GM12878 (cell line): ENCODE results near the gene PITPNB. TPM values are rescaled to one million over a fixed set of nuclear protein-coding genes. Genes with fewer than 3 reads are reported as not detected.
A peak's percentile ranks its signal among the peaks of the same experiment; 100 is the strongest.

ENCODE experiments used
- BMI1 ChIP-seq: fragments of 450-650 bp; IDR thresholded peaks from 2 replicates; pipeline ENCODE4 v1.6.1; 2016; ENCODE audit warnings: mild to moderate bottlenecking, moderate library complexity, borderline replicate concordance
- CEBPB ChIP-seq, 2 experiments: fragments of 150-350 bp in 1 of 2; IDR thresholded peaks; 2 replicates each; pipeline ENCODE4 v1.6.1; 2012 to 2014; ENCODE audit warnings: low read depth in 2 of 2, low read length in 2 of 2, borderline replicate concordance in 1 of 2, inconsistent platforms in 1 of 2
- EED ChIP-seq: sonication (generic); IDR thresholded peaks from 2 replicates; pipeline ENCODE4 v1.6.1; 2016; ENCODE audit warnings: antibody characterized with exemption, low read depth
- IKZF2 ChIP-seq, 2 experiments: fragments of 450-650 bp; IDR thresholded peaks; 2 replicates each; pipeline ENCODE4 v1.6.1; 2017; ENCODE audit warnings: mild to moderate bottlenecking in 2 of 2, moderate library complexity in 2 of 2
- IRF4 ChIP-seq: IDR thresholded peaks from 2 replicates; pipeline ENCODE4 v1.6.1; 2011; ENCODE audit warnings: low read depth, low read length
- NBN ChIP-seq: fragments of 450-650 bp; IDR thresholded peaks from 2 replicates; pipeline ENCODE4 v1.6.1; 2016
- NRF1 ChIP-seq: conservative IDR thresholded peaks from 2 replicates; pipeline ENCODE4 v1.6.1; 2011; ENCODE audit warnings: mild to moderate bottlenecking, low read depth, low read length, improper control_type of control experiment
- PRDM15 ChIP-seq: fragments of 450-650 bp; formaldehyde crosslinking; IDR thresholded peaks from 2 replicates; pipeline ENCODE4 v1.4.0; 2020; ENCODE audit warnings: mild to moderate bottlenecking, moderate library complexity
- RUNX3 ChIP-seq: IDR thresholded peaks from 2 replicates; pipeline ENCODE4 v1.6.1; 2012; ENCODE audit warnings: low read length, inconsistent platforms
- SMARCA5 ChIP-seq: fragments of 450-650 bp; IDR thresholded peaks from 2 replicates; pipeline ENCODE4 v1.6.1; 2017; ENCODE audit warnings: mild to moderate bottlenecking
- TBL1XR1 ChIP-seq: IDR thresholded peaks from 2 replicates; pipeline ENCODE4 v1.6.1; 2012; ENCODE audit warnings: low read depth, low read length, improper control_type of control experiment
- TCF7 ChIP-seq: IDR thresholded peaks from 2 replicates; pipeline ENCODE4 v1.6.1; 2014; ENCODE audit warnings: antibody characterized with exemption, borderline replicate concordance
- USF2 ChIP-seq: IDR thresholded peaks from 2 replicates; pipeline ENCODE4 v1.6.1; 2011; ENCODE audit warnings: low read depth, low read length, improper control_type of control experiment, borderline replicate concordance
- ZBTB33 ChIP-seq: fragments of 450-650 bp; IDR thresholded peaks from 2 replicates; pipeline ENCODE4 v1.6.1; 2017; ENCODE audit warnings: mild to moderate bottlenecking
- ZNF207 ChIP-seq: fragments of 450-650 bp; IDR thresholded peaks from 2 replicates; pipeline ENCODE4 v1.6.1; 2014; ENCODE audit warnings: antibody characterized with exemption, mild to moderate bottlenecking, borderline replicate concordance
- ZNF24 ChIP-seq: fragments of 450-650 bp; IDR thresholded peaks from 2 replicates; pipeline ENCODE4 v1.6.1; 2017; ENCODE audit warnings: antibody characterized with exemption, mild to moderate bottlenecking
- ZNF384 ChIP-seq: IDR thresholded peaks from 2 replicates; pipeline ENCODE4 v1.6.1; 2012; ENCODE audit warnings: low read depth, mild to moderate bottlenecking, low read length, improper control_type of control experiment, borderline replicate concordance
- polyA plus RNA-seq, 11 experiments: library from polyadenylated mRNA; depleted of rRNA in 4 of 11; unstranded in 6 of 11; stranded (reverse) in 5 of 11; fragments of >200 nt; fragmentation: Nextera tagmentation in 4 of 11; fragmentation: Illumina TruSeq in 1 of 11; extraction: Ambion mirVana in 4 of 11; extraction: Trizol in 1 of 11; gene quantifications; 1 replicate in 1 of 11; 2 replicates in 10 of 11; pipeline versions ENCODE4 v1.2.1 to v1.2.3, GENCODE V29; 2011 to 2016; ENCODE audit warnings: inconsistent platforms in 2 of 11, missing spikeins in 2 of 11, low read depth in 1 of 11
- total RNA-seq, 4 experiments: library from RNA; depleted of rRNA in 3 of 4; stranded (reverse); fragments of >200 nt in 3 of 4; fragmentation: Illumina TruSeq in 1 of 4; extraction: Trizol in 1 of 4; gene quantifications; 2 replicates each; pipeline versions ENCODE4 v1.2.1 to v1.2.3, GENCODE V29; 2013 to 2021
- TF ChIP-seq, protein P1 (sequence below): fragments of 450-650 bp; IDR thresholded peaks from 2 replicates; pipeline ENCODE4 v1.6.1; 2017; ENCODE audit warnings: low read depth, mild to moderate bottlenecking, moderate library complexity
- TF ChIP-seq, protein P2 (sequence below): fragments of 450-650 bp; conservative IDR thresholded peaks from 2 replicates; pipeline ENCODE4 v1.6.1; 2017; ENCODE audit warnings: mild to moderate bottlenecking, moderate library complexity
- TF ChIP-seq, protein P3 (sequence below): IDR thresholded peaks from 2 replicates; pipeline ENCODE4 v1.6.1; 2011; ENCODE audit warnings: mild to moderate bottlenecking, low read depth, low read length, moderate library complexity; ENCODE audit not compliant: insufficient replicate concordance

PITPNB gene
- total and polyA plus RNA-seq, 10 of the 15 experiments (the other 5 are each of a cell fraction or from before 2014, with no cell fraction given) = 19.7 to 116 (median 64.9) TPM

DNA sequence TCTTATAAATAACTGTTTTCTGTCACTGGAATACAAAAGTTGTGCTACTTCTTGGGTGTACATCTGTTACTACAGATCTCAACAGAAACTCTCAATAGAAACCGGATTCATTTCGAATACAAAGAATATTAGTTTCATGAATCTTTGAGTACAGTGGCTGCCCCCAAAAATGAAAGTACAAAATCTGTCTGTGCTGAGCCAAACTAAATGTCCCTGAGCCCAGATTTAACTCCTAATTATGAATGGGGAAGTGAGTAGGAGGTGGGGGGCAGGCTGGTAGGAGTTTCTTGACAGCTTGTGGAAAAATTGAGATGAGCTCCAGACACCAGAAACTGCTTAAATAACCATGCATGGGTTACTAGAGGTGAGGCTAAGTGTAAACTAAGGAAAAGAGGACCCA is 41.6 kb downstream of the PITPNB start (continued):
- TF ChIP-seq USF2 = no peak
- TF ChIP-seq ZBTB33 = no peak
- TF ChIP-seq ZNF384 = no peak
- TF ChIP-seq ZNF24 = no peak
- TF ChIP-seq SMARCA5 = no peak
- no peak for TF ChIP-seq PRDM15 (CRISPR knock-in tag)
- 0 out of 2 replicates have a peak, but pooled peaks have one; percentile 18 for TF ChIP-seq IRF4
- no peak for TF ChIP-seq ZNF207
- TF ChIP-seq, protein P1, sequence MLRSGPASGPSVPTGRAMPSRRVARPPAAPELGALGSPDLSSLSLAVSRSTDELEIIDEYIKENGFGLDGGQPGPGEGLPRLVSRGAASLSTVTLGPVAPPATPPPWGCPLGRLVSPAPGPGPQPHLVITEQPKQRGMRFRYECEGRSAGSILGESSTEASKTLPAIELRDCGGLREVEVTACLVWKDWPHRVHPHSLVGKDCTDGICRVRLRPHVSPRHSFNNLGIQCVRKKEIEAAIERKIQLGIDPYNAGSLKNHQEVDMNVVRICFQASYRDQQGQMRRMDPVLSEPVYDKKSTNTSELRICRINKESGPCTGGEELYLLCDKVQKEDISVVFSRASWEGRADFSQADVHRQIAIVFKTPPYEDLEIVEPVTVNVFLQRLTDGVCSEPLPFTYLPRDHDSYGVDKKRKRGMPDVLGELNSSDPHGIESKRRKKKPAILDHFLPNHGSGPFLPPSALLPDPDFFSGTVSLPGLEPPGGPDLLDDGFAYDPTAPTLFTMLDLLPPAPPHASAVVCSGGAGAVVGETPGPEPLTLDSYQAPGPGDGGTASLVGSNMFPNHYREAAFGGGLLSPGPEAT = peak; percentile 67
- TF ChIP-seq, protein P2, sequence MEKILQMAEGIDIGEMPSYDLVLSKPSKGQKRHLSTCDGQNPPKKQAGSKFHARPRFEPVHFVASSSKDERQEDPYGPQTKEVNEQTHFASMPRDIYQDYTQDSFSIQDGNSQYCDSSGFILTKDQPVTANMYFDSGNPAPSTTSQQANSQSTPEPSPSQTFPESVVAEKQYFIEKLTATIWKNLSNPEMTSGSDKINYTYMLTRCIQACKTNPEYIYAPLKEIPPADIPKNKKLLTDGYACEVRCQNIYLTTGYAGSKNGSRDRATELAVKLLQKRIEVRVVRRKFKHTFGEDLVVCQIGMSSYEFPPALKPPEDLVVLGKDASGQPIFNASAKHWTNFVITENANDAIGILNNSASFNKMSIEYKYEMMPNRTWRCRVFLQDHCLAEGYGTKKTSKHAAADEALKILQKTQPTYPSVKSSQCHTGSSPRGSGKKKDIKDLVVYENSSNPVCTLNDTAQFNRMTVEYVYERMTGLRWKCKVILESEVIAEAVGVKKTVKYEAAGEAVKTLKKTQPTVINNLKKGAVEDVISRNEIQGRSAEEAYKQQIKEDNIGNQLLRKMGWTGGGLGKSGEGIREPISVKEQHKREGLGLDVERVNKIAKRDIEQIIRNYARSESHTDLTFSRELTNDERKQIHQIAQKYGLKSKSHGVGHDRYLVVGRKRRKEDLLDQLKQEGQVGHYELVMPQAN = no peak
- TF ChIP-seq TBL1XR1 = 0 out of 2 replicates have a peak, but pooled peaks have one; percentile 37
- TF ChIP-seq TCF7 = no peak
- peak; percentile 76 to 81 for TF ChIP-seq IKZF2 (IDR thresholded peaks at IDR 0.05)
- TF ChIP-seq EED = peak; percentile 66
- TF ChIP-seq BMI1 = no peak
- TF ChIP-seq CEBPB (IDR thresholded peaks at IDR 0.05; ENCODE audit: borderline replicate concordance in 1 of 2, low read depth in 2 of 2, low read length in 2 of 2) = no peak
- TF ChIP-seq NRF1 = no peak
- TF ChIP-seq RUNX3 = peak; percentile 26; the same call in 1 of the 2 replicates
- TF ChIP-seq NBN = no peak
- TF ChIP-seq, protein P3, sequence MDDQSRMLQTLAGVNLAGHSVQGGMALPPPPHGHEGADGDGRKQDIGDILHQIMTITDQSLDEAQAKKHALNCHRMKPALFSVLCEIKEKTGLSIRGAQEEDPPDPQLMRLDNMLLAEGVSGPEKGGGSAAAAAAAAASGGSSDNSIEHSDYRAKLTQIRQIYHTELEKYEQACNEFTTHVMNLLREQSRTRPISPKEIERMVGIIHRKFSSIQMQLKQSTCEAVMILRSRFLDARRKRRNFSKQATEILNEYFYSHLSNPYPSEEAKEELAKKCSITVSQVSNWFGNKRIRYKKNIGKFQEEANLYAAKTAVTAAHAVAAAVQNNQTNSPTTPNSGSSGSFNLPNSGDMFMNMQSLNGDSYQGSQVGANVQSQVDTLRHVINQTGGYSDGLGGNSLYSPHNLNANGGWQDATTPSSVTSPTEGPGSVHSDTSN = no peak
